C4-2B (cell line): ENCODE measurements around the gene FSTL4.

ENCODE experiments used
- ZFX ChIP-seq: fragments of 450-650 bp; IDR thresholded peaks from 2 replicates; pipeline ENCODE4 v1.6.1; 2017
- TF ChIP-seq, protein P1 (sequence below): fragments of 450-650 bp; conservative IDR thresholded peaks from 2 replicates; pipeline ENCODE4 v1.5.1; 2017; ENCODE audit warnings: mild to moderate bottlenecking

DNA sequence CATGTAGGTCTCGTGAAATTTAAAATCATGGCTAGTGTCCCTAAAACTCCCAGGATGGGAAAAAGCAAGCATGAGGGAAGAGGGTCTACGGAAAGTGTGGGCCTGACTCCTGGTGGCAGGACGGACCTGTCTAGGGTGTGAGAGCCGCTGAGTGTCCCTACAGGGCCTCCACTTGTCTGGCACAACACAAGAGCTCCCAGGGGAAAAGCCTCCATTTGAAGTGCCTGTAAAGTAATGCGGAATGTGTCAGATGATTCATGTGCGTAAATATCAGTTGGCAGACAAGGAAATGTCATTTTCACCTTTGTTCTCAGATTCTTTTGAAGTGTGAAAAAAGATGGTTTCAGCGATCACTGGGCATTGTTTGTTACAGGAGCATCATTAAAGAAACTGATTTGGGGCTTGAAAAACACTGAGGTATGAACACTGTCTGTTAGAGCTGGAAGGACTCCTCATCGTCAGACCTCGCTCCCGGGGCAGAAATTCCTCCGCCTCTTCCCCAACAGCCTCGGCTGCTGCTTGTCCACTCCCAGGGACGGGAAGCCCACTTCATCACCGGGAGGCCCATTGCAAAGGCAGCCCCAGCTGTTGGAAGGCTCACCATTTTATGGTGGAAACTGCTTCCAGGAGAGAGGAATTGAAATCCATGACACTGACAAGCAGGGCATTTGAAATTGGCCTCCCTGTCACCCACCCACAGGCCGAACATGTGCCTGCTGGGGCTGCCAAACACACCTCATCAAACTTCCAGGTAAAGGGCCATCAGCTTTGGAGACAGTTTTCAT is 240.8 kb downstream of the FSTL4 start:
- TF ChIP-seq, protein P1, sequence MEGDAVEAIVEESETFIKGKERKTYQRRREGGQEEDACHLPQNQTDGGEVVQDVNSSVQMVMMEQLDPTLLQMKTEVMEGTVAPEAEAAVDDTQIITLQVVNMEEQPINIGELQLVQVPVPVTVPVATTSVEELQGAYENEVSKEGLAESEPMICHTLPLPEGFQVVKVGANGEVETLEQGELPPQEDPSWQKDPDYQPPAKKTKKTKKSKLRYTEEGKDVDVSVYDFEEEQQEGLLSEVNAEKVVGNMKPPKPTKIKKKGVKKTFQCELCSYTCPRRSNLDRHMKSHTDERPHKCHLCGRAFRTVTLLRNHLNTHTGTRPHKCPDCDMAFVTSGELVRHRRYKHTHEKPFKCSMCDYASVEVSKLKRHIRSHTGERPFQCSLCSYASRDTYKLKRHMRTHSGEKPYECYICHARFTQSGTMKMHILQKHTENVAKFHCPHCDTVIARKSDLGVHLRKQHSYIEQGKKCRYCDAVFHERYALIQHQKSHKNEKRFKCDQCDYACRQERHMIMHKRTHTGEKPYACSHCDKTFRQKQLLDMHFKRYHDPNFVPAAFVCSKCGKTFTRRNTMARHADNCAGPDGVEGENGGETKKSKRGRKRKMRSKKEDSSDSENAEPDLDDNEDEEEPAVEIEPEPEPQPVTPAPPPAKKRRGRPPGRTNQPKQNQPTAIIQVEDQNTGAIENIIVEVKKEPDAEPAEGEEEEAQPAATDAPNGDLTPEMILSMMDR, result no peak
- TF ChIP-seq ZFX, result no peak
